Sigmoid colon (tissue), 7 donors: ENCODE data around the gene PTRH1. TPM values are rescaled to one million over a fixed set of nuclear protein-coding genes. Genes with fewer than 3 reads are reported as not detected.

Experiments used
- DNase-seq: peaks from one replicate; pipeline ENCODE4 v3.0.0-alpha.2; 2019
- H3K27ac ChIP-seq, 4 donors: fragments of 200-600 bp; sonication (generic); one replicate each; pipeline ENCODE4 v1.5.1; 2016 to 2019; ENCODE audit warnings: mild to moderate bottlenecking in 1 of 4
- H3K27me3 ChIP-seq, 3 donors: fragments of 200-600 bp; sonication (generic); one replicate each; pipeline ENCODE4 v1.5.1; 2019; ENCODE audit warnings: mild to moderate bottlenecking in 1 of 3
- H3K36me3 ChIP-seq, 4 donors: fragments of 200-600 bp; sonication (generic); one replicate each; pipeline ENCODE4 v1.5.1; 2016 to 2019
- H3K4me1 ChIP-seq, 4 donors: fragments of 200-600 bp; sonication (generic); one replicate each; pipeline ENCODE4 v1.5.1; 2017 to 2019
- H3K4me3 ChIP-seq, 4 donors: fragments of 200-600 bp; sonication (generic); one replicate each; pipeline ENCODE4 v1.5.1; 2017 to 2019; ENCODE audit warnings: mild to moderate bottlenecking in 2 of 4, moderate library complexity in 1 of 4
- H3K9me3 ChIP-seq, 4 donors: fragments of 200-600 bp in 3 of 4; sonication (generic) in 3 of 4; one replicate each; pipeline versions ENCODE4 v1.5.1 to v1.6.1; 2013 to 2019
- CTCF ChIP-seq, 4 experiments: fragments of 450-650 bp in 3 of 4; fragments of 200-600 bp in 1 of 4; IDR thresholded peaks; one replicate each; pipeline ENCODE4 v1.5.1; 2016 to 2019; ENCODE audit warnings: antibody characterized with exemption in 4 of 4, mild to moderate bottlenecking in 3 of 4, moderate library complexity in 2 of 4
- EP300 ChIP-seq, 4 donors: sonication (generic); formaldehyde crosslinking; IDR thresholded peaks; one replicate each; pipeline ENCODE4 v1.6.1; 2017; ENCODE audit warnings: antibody characterized with exemption in 4 of 4
- POLR2A ChIP-seq, 2 donors: fragments of 450-650 bp; IDR thresholded peaks; one replicate each; pipeline ENCODE4 v1.6.1; 2016; ENCODE audit warnings: antibody characterized with exemption in 2 of 2, mild to moderate bottlenecking in 2 of 2, moderate library complexity in 2 of 2
- POLR2AphosphoS5 ChIP-seq, 4 donors: sonication (generic); formaldehyde crosslinking; IDR thresholded peaks; one replicate each; pipeline ENCODE4 v1.6.1; 2017; ENCODE audit warnings: antibody characterized with exemption in 4 of 4
- WGBS, 2 donors: extraction: QIAGEN DNeasy Blood & Tissue Kit; methylation state at CpG; one replicate each; pipeline ENCODE4 v1.1.7; 2013; 5-methylcytosine and 5-hydroxymethylcytosine counted together
- intact Hi-C: fragments of 100-400 bp; cut with DNase I; formaldehyde crosslinking; loops from one replicate; pipeline ENCODE4 v1.15.1; 2023
- polyA plus RNA-seq, 3 donors: library from polyadenylated mRNA; stranded (reverse); fragments of 200-250 nt; gene quantifications; one replicate each; pipeline ENCODE4 v1.2.3, GENCODE V29; 2013
- total RNA-seq, 4 donors: library from RNA; depleted of rRNA; stranded (reverse); fragments of >200 nt; gene quantifications; one replicate each; pipeline ENCODE4 v1.1.0, GENCODE V29; 2016
- donor health status: healthy with polysubstance abuse.
- donor health status: Bipolar disorder and iron deficiency.
- donor health status: healthy.

PTRH1 gene
- total and polyA plus RNA-seq, 7 donors: 8.9 to 25.8 (median 16.3) TPM

- Histone ChIP-seq H3K27me3 (no peaks in the 10 kb centered on the region), H3K4me3 (no peak overlapping the region), H3K36me3 (no peaks in the 10 kb centered on the region), H3K27ac (no peak overlapping the region), H3K9me3 (no peaks in the 10 kb centered on the region), H3K4me1 (peaks cover 0 to 19% (median 17%) of the 10 kb centered on the region in 4 donors)
- intact Hi-C loops: no loop called here
- 59 to 83% methylated on average over 9 of the region's 9 CpGs for WGBS, 2 donors
- no peak for DNase-seq
- no peak for TF ChIP-seq POLR2A (IDR thresholded peaks at IDR 0.05)
- TF ChIP-seq EP300 (IDR thresholded peaks at IDR 0.05): no peak
- TF ChIP-seq POLR2AphosphoS5 (IDR thresholded peaks at IDR 0.05): no peak
- TF ChIP-seq CTCF (IDR thresholded peaks at IDR 0.05): no peak
Measured at GRCh38 chr9:127711226-127711701, 4.2 kb downstream of the PTRH1 start.

GRCh38 chr9:127710204-127710783, 5.2 kb downstream of the PTRH1 start:
- no peak for DNase-seq
- no peaks in the 10 kb centered on the region for H3K27me3 ChIP-seq
- intact Hi-C loops: no loop called here
- 95% methylated on average over 10 of the region's 10 CpGs for WGBS, 2 donors
- peaks cover 0 to 14% (median 13%) of the 10 kb centered on the region in 4 donors for H3K4me1 ChIP-seq
- H3K36me3 ChIP-seq: no peaks in the 10 kb centered on the region
- no peak overlapping the region for H3K27ac ChIP-seq
- no peak for TF ChIP-seq EP300 (IDR thresholded peaks at IDR 0.05)
- TF ChIP-seq POLR2AphosphoS5 (IDR thresholded peaks at IDR 0.05): no peak
- TF ChIP-seq CTCF (IDR thresholded peaks at IDR 0.05): no peak
- no peak for TF ChIP-seq POLR2A (IDR thresholded peaks at IDR 0.05)
- no peak overlapping the region for H3K4me3 ChIP-seq
- H3K9me3 ChIP-seq: no peaks in the 10 kb centered on the region

DNA sequence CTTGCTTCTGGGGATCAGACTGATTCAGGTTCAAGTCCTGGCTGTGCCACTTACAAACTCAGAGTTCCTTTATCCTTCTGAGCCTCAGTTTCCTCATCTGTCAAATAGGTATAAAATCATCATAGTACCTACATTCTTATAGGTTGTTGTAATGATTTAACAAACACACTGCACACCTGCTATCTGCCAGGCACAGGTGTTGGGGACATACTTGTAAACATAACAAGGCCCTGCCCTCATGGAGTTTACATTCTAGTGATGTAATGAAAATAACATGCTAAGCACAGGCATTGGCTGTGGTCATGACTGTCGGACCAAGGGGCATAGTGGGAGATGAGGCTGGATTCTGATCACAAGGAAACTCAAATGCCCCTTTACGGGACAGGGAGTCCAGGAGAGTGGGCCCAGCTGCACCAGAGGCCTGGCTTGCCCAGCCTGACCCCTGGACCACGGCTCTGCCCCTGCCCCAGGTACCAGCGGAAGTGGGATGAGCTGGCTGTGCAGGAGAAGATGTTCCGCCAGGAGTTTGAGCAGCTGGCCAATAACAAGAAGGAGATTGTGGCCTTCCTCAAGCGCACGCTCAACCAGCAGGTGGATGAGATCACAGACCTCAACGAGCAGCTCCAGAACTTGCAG, 6.4 kb downstream of the PTRH1 start:
- intact Hi-C loops: no loop called here
- Histone ChIP-seq H3K27me3 (no peaks in the 10 kb centered on the region), H3K9me3 (no peaks in the 10 kb centered on the region), H3K4me1 (peaks cover 0 to 4% (median 2%) of the 10 kb centered on the region in 4 donors), H3K36me3 (no peaks in the 10 kb centered on the region), H3K27ac (no peak overlapping the region), H3K4me3 (no peak overlapping the region)
- TF ChIP-seq CTCF (IDR thresholded peaks at IDR 0.05): no peak
- no peak for TF ChIP-seq POLR2A (IDR thresholded peaks at IDR 0.05)
- TF ChIP-seq POLR2AphosphoS5 (IDR thresholded peaks at IDR 0.05): no peak
- TF ChIP-seq EP300 (IDR thresholded peaks at IDR 0.05): no peak
- DNase-seq: no peak
- 90 to 92% methylated on average over 8 of the region's 8 CpGs for WGBS, 2 donors

DNA sequence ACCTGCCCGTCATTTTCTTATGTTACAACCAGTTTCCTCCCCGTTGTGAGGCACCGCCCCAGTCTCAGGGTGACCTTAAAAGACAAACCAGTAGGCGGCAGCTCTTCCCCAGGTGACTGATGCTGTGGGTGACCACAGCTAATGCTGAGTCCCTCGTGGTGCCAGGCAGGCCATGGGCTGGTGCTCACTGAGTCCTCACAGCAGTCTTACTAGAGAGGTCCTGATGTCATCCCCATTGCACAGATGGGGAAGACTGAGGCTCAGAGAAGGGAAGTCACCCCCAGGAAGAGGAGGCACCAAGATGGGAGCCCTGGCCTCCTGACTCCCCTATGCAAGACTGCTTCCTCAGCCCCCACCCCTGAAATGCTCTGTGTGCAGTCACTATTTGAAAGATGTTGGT, 7.7 kb downstream of the PTRH1 start:
- TF ChIP-seq POLR2AphosphoS5 (IDR thresholded peaks at IDR 0.05): no peak
- TF ChIP-seq EP300 (IDR thresholded peaks at IDR 0.05): no peak
- no peak for TF ChIP-seq CTCF (IDR thresholded peaks at IDR 0.05)
- TF ChIP-seq POLR2A (IDR thresholded peaks at IDR 0.05): no peak
- no peaks in the 10 kb centered on the region for H3K27me3 ChIP-seq
- WGBS, 2 donors: 15 to 49% methylated on average over 5 of the region's 5 CpGs
- no peak for DNase-seq
- no peaks in the 10 kb centered on the region for H3K36me3 ChIP-seq
- no peaks in the 10 kb centered on the region for H3K9me3 ChIP-seq
- H3K4me3 ChIP-seq: no peak overlapping the region
- no peak overlapping the region for H3K27ac ChIP-seq
- intact Hi-C loops: no loop called here
- no peaks in the 10 kb centered on the region for H3K4me1 ChIP-seq
